ENCODE data around the gene QSOX2. TPM values are rescaled to one million over a fixed set of nuclear protein-coding genes. Genes with fewer than 3 reads are reported as not detected.

Gene QSOX2
- polyA plus RNA-seq, 2 of the 4 experiments (the other 2 are of a cell fraction) = 22.3 to 30.2 TPM

- DNase-seq (ENCODE audit: low read depth in 1 of 2, low spot score in 1 of 2) (no peak), ATAC-seq (no peak), FAIRE-seq (no peak)
- no peak overlapping the region for H3K4me2 ChIP-seq
- 67% methylated on average over 3 of the region's 5 CpGs for WGBS (ENCODE audit: missing lambda C conversion rate)
- CTCF ChIA-PET = interaction anchor here (0.6 to 5.2 kb wide), 8 partner anchors 9 to 603 kb away, joined by 3 to 30 read pairs (median 6); no protein-coding TSS in a partner anchor
- H3K4me1 ChIP-seq = peaks cover 10% of the 10 kb centered on the region; the same call in 1 of the 3 replicates
- no peak for TF ChIP-seq HEYL (CRISPR knock-in tag; IDR thresholded peaks at IDR 0.05)
- TF ChIP-seq CBX2 (IDR thresholded peaks at IDR 0.05; ENCODE audit: borderline replicate concordance, low read depth) = no peak
- TF ChIP-seq NPAS2 (CRISPR knock-in tag; IDR thresholded peaks at IDR 0.05; ENCODE audit: borderline replicate concordance) = no peak
- TF ChIP-seq EP300 (IDR thresholded peaks at IDR 0.05) = no peak
- TF ChIP-seq ZC3H11A (IDR thresholded peaks at IDR 0.05) = no peak
- no peak for TF ChIP-seq CTCF (IDR thresholded peaks at IDR 0.05)
- no peak for TF ChIP-seq FOSB (CRISPR knock-in tag; IDR thresholded peaks at IDR 0.05)
- TF ChIP-seq EHF (CRISPR knock-in tag; IDR thresholded peaks at IDR 0.05) = no peak
- no peak for TF ChIP-seq CHD2 (IDR thresholded peaks at IDR 0.05; ENCODE audit: low read length, partially characterized antibody)
- POLR2A ChIA-PET = no interaction called here
- no peak overlapping the region for H3K4me3 ChIP-seq
- H3K27ac ChIP-seq = no peak overlapping the region
- no peaks in the 10 kb centered on the region for H3K9me3 ChIP-seq
Observed at GRCh38 chr9:136205707-136205992, 40.0 kb downstream of the QSOX2 start.

GRCh38 chr9:136204838-136205706 lies 40.5 kb downstream of the QSOX2 start, which contains the start of gene LHX3:
Gene LHX3 (minus strand): TSS chr9:136205128. CDS start chr9:136205012, 116 bp downstream.
- WGBS (ENCODE audit: missing lambda C conversion rate) = 84% methylated on average over 30 of the region's 70 CpGs
- POLR2A ChIA-PET = no interaction called here
- CTCF ChIA-PET = interaction anchor here (0.6 to 3.2 kb wide), 7 partner anchors 9 to 602 kb away, joined by 3 to 9 read pairs (median 5); no protein-coding TSS in a partner anchor
- Histone ChIP-seq H3K9me3 (no peaks in the 10 kb centered on the region), H3K4me2 (no peak within 1 kb of the TSS), H3K27ac (no peak within 1 kb of the TSS), H3K4me1 (peaks cover 10% of the 10 kb centered on the region; the same call in 1 of the 3 replicates), H3K4me3 (no peak within 1 kb of the TSS)
- ATAC-seq (0 out of 6 replicates have a peak, but pooled peaks of 1 of the 2 experiments have one; percentile 3), DNase-seq (ENCODE audit: low read depth in 1 of 2, low spot score in 1 of 2) (no peak), FAIRE-seq (no peak)
- TF ChIP-seq JUN (IDR thresholded peaks at IDR 0.05) (no peak), CEBPB (IDR thresholded peaks at IDR 0.05) (no peak), REST (IDR thresholded peaks at IDR 0.05) (peak; percentile 77)

GRCh38 chr9:136204145-136204805 lies 41.3 kb downstream of the QSOX2 start:
- peak; percentile 5 to 26; a peak in 3 of 6 replicates for ATAC-seq
- WGBS (ENCODE audit: missing lambda C conversion rate) = 77% methylated on average over 23 of the region's 25 CpGs
- FAIRE-seq = no peak
- Histone ChIP-seq H3K4me3 (no peak overlapping the region), H3K4me1 (peaks cover 10% of the 10 kb centered on the region; the same call in 1 of the 3 replicates), H3K9me3 (no peaks in the 10 kb centered on the region), H3K4me2 (no peak overlapping the region), H3K27ac (no peak overlapping the region)
- TF ChIP-seq ATOH8 (CRISPR knock-in tag; IDR thresholded peaks at IDR 0.05; ENCODE audit: low read depth) (no peak), RFX5 (IDR thresholded peaks at IDR 0.05) (no peak), CEBPB (IDR thresholded peaks at IDR 0.05) (no peak), ZC3H11A (IDR thresholded peaks at IDR 0.05) (no peak), EHMT2 (IDR thresholded peaks at IDR 0.05; ENCODE audit: low read depth) (no peak)
- DNase-seq (ENCODE audit: low read depth in 1 of 2, low spot score in 1 of 2) = no peak
- CTCF ChIA-PET = interaction anchor here (1.2 to 3.2 kb wide), 4 partner anchors 11 to 32 kb away, joined by 4 to 8 read pairs (median 4); no protein-coding TSS in a partner anchor
- POLR2A ChIA-PET = no interaction called here
